HG02798 (cell line): ENCODE results near the gene SURF1.
"Not testable (repeated sequence)": the region's sequence is repeated elsewhere in the genome, so short reads cannot be mapped to it uniquely, and the experiment has no call there.

Experiments used
- ATAC-seq: cut with Tn5 transposase; IDR thresholded peaks from one replicate; pipeline ENCODE4 v1.9.1; 2021; ENCODE audit warnings: mild to moderate bottlenecking; ENCODE audit not compliant: unreplicated experiment, poor library complexity

SURF1 gene

GRCh38 chr9:133356391-133357091, at the start of gene SURF1, which contains the start of gene SURF2:
Gene SURF1 (minus strand): TSS chr9:133356487. CDS start chr9:133356453, 34 bp downstream.
Gene SURF2 (plus strand): TSS chr9:133356550. CDS start chr9:133356593, 43 bp downstream.
- peak; percentile 72 for ATAC-seq

- ATAC-seq: no peak
These were observed 49.5 kb upstream of the SURF1 start for GRCh38 chr9:133405508-133406438.

DNA sequence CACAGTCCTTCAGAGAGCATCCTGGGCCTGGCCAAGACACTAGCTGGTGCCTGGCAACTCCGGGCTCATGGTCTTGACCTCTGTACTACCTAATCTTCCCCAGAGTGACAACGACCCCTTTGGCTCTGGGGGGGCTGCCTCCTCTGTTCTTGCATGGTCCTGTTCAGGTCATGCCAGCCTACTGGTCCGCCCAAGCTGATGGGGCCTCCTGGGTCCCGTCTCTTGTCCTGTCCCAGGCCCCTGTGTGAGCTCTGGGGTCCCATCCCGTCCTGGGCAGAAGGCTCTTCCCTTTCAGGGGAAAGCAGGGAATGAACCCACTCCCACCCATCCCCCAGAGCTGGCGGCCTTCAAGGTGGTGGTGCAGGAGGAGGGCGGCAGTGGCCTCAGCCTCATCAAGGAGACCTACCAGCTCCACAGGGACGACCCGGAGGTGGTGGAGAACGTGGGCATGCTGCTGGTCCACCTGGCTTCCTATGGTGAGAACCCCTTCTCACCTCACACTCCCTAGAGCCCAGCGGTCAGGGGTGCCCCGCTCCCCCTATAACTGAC, 48.2 kb upstream of the SURF1 start:
- no peak for ATAC-seq

DNA sequence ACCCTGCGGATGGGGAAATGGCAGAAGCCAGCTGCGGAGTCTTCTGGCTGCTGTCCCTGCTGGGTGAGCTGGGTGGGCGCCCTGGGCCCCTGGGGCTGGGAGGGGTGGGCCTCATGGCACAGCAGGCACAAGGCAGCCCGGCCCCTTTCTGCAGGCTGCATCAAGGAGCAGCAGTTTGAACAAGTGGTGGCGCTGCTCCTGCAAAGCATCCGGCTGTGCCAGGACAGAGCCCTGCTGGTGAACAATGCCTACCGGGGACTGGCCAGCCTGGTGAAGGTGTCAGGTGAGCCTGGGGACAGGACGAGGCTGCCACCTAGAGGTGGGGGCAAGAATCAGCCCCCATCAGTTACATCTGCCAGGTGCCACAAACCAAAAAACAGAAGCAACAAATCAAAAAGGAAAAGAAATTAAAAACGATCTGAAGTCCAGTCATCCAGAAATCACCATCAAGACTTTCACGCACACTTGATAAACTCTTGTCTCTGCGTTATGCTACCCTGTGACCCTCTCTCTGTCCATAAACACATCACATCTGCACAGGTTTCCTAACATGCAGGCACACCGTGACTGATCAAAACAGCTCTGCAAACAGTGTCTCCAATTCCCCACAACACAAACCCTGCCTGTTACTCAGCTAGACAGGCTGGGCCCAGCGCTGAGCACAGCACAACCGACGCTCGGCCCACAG, 47.6 kb upstream of the SURF1 start:
- no peak for ATAC-seq

DNA sequence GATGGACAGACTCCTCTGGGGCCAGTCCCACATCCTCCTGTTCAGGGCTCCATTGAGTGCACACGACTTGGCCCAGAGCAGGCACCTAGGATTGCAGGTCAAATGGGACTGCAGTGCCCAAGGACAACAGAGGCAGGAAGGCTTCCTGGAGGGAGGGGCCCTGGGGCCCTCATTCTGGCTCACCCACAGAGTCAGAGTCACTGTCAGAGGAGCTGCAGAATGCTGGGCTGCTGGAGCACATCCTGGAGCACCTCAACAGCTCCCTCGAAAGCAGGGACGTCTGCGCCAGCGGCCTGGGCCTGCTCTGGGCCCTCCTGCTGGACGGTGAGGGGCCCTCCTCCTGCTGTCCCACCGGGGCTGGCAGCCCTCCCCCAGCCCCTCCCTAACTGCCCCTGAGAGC, 46.4 kb upstream of the SURF1 start:
- ATAC-seq: no peak

GRCh38 chr9:133401588-133401987, 45.3 kb upstream of the SURF1 start:
- ATAC-seq: no peak

GRCh38 chr9:133400292-133400691, 44.0 kb upstream of the SURF1 start:
- ATAC-seq: no peak

- ATAC-seq: no peak
These were observed 41.6 kb upstream of the SURF1 start for GRCh38 chr9:133397895-133398294.

GRCh38 chr9:133397370-133397769, 41.1 kb upstream of the SURF1 start:
- no peak for ATAC-seq

DNA sequence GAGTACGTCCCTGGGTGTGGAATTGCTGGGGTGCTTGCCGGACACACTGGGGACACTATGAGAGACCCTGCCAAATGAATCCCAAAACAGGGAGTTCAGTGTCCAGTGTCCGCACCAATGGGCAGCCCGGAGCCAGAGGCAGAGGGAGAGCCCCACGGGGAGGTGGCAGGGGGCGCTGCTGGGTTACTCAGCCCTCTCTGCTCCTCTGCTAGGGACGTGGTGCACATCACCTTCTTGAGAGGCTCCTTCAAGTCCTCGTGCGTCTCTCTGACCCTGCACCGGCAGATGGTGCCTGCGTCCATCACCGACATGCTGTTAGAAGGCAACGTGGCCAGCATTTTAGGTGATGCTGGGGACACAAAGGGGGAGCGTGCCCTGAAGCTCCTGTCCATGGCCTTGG, 40.7 kb upstream of the SURF1 start:
- ATAC-seq: no peak

GRCh38 chr9:133394687-133395271, 38.5 kb upstream of the SURF1 start:
- no peak for ATAC-seq

DNA sequence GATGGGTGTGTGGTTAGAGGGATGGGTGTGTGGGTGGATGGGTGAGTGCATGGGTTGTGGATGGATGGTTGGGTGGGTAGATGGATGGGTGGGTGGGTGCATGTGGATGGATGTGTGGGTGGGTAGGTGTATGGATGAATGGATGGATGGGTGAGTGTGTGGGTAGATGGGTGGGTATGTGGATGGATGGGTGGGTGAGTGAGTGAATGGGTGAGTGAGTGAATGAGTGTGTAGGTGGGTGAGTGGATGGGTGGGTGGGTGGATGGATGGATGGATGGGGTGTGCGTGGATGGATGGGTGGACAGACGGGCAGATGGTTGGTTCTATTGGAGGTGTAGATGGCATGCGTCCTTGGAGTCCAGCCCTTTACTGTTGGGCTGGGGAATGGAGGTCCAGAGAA, 37.1 kb upstream of the SURF1 start:
- ATAC-seq: no peak

DNA sequence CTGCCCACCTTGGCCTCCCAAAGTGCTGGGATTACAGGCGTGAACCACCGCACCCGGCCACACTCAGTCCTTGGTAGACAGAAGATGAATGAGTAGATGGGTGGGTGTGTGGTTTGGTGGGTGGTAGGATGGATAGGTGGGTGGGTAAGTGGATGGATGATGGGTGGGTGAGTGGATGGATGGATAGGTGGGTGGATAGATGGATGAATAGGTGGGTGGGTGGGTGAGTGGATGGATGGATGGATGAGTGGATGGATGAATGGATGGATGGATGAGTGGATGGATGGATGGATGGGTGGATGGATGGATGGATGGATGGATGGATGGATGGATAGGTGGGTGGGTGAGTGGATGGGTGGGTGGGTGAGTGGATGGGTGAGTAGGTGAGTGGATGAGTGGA, 36.0 kb upstream of the SURF1 start:
- not testable (repeated sequence) for ATAC-seq

- not testable (repeated sequence) for ATAC-seq
These were observed 35.2 kb upstream of the SURF1 start for GRCh38 chr9:133391449-133391848.

GRCh38 chr9:133390713-133391112, 34.4 kb upstream of the SURF1 start:
- ATAC-seq: no peak

- ATAC-seq: no peak
These were observed 33.3 kb upstream of the SURF1 start for GRCh38 chr9:133389562-133389961.

GRCh38 chr9:133389025-133389557, 32.8 kb upstream of the SURF1 start:
- ATAC-seq: no peak

DNA sequence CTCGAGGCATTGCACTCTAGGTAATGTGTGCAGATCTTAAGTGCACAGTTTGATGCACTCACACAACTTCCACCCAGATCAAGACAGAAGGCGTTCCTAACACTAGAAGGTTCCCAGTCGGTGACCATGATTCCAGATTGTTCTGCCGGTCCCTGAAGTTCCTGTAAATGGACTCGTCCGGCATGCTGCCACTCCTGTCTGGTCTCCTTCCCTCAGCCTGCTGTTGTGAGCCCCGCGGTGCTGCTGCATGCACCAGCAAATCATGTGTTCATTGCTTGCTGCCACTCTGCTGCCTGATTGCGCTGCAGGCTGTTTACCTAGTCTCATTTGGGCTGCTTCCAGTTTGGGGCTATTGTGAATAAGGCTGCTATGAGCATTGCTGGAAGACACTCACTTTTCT, 31.4 kb upstream of the SURF1 start:
- no peak for ATAC-seq

DNA sequence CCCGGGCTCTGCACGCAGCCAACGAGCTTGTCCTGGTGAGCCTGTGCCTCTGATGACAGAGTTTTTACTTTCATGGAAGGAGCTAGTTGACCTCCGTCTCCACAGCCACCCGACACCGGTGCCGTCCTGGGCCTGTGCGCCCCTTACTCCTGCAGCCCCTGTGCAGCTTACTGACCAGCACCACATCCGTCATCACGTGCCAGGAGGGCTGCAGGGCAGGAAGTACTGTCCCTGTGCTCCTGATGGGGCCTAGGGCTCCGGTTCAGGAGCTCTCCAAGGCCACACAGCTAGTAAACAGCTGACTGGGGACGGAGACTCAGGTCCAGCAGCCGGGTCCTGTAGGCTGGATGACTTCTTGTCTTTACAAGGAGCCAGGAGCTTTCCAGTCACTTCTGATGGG, 30.1 kb upstream of the SURF1 start:
- no peak for ATAC-seq

GRCh38 chr9:133385452-133385851, 29.2 kb upstream of the SURF1 start:
- ATAC-seq: no peak
